K562 (cell line): ENCODE data around the gene DYSF. TPM values are rescaled to one million over a fixed set of nuclear protein-coding genes. Genes with fewer than 3 reads are reported as not detected.

ENCODE experiments used
- ATAC-seq: fragments of 200-7000 bp; cut with Tn5 transposase; 3 replicates; pipeline ENCODE4 v1.9.1; 2020; ENCODE audit warnings: moderate library complexity
- BruUV-seq: library from RNA; stranded (reverse); fragments of 400-500 nt; replicated peaks from 2 replicates; lab custom pipeline; 2021; lab: Mats Ljungman, UMichigan
- CTCF ChIA-PET: fragments of 300-600 bp; formaldehyde crosslinking; extraction: SDS; loops from one replicate; lab custom pipeline; 2021; ENCODE audit warnings: low intra/inter-chr PET ratio; lab: Yijun Ruan, JAX
- POLR2A ChIA-PET: fragments of 300-600, 350-650 bp; sonication (Branson Sonifier 250); formaldehyde crosslinking; extraction: SDS; loops from one replicate; lab custom pipeline; 2021; ENCODE audit warnings: antibody characterized with exemption, inconsistent platforms; lab: Yijun Ruan, JAX
- DNase-seq, 4 experiments: peaks; one replicate each; pipeline versions ENCODE4 v3.0.0 to v3.0.0-alpha.2; 2011 to 2018; ENCODE audit warnings: low spot score in 3 of 4, mixed read lengths in 3 of 4; ENCODE audit errors: extremely low read depth in 1 of 4
- FAIRE-seq: peaks from 2 replicates; lab custom pipeline; 2011; peaks lifted over from hg19 to GRCh38; lab: Jason Lieb, UNC
- H2AFZ ChIP-seq: 2 replicates; pipeline ENCODE4 v1.6.0; 2011; ENCODE audit warnings: low read depth, low read length, control low read depth, inconsistent platforms
- H3K27ac ChIP-seq: fragments of 200-600 bp; 3 replicates; pipeline ENCODE4 v1.8.0; 2011; ENCODE audit warnings: low read depth, mild to moderate bottlenecking, control low read depth, inconsistent platforms, low read length, moderate library complexity, mixed read lengths; ENCODE audit errors: extremely low read depth
- H3K27me3 ChIP-seq, 2 experiments: fragments of 300-600 bp in 1 of 2; 2 replicates in 1 of 2; 3 replicates in 1 of 2; pipeline versions ENCODE4 v1.6.0 to v1.8.0; 2011; ENCODE audit warnings: inconsistent platforms in 2 of 2, low read length in 2 of 2, mild to moderate bottlenecking in 1 of 2, mixed read lengths in 1 of 2, moderate library complexity in 1 of 2; ENCODE audit not compliant: control insufficient read depth in 2 of 2, insufficient read depth in 2 of 2
- H3K36me3 ChIP-seq: fragments of 300-600 bp; 3 replicates; pipeline ENCODE4 v1.8.0; 2011; ENCODE audit warnings: mild to moderate bottlenecking, low read length, inconsistent platforms; ENCODE audit not compliant: control insufficient read depth, insufficient read depth
- H3K4me1 ChIP-seq, 2 experiments: fragments of 200-600 bp in 1 of 2; replicated peaks in 1 of 2; 2 replicates in 1 of 2; 3 replicates in 1 of 2; pipeline versions ENCODE4 v1.5.1 to v1.8.0; 2011; ENCODE audit warnings: inconsistent platforms in 2 of 2, low read length in 2 of 2, mild to moderate bottlenecking in 1 of 2, mixed read lengths in 1 of 2, moderate library complexity in 1 of 2; ENCODE audit not compliant: control insufficient read depth in 2 of 2, insufficient read depth in 2 of 2
- H3K4me2 ChIP-seq: 2 replicates; pipeline ENCODE4 v1.6.1; 2011; ENCODE audit warnings: low read length, control low read depth, inconsistent platforms, mixed read lengths; ENCODE audit not compliant: insufficient read depth
- H3K4me3 ChIP-seq: fragments of 200-600 bp; sonication (generic), shearing (Covaris generic); 2 replicates; pipeline ENCODE4 v1.5.1; 2016; ENCODE audit warnings: control low read depth, inconsistent platforms
- H3K79me2 ChIP-seq: fragments of 200-600 bp; 3 replicates; pipeline ENCODE4 v1.8.0; 2011; ENCODE audit warnings: low read length, inconsistent platforms; ENCODE audit not compliant: control insufficient read depth, insufficient read depth
- H3K9ac ChIP-seq, 2 experiments: 2 replicates each; pipeline versions ENCODE4 v1.6.0 to v1.6.1; 2011; ENCODE audit warnings: low read depth in 2 of 2, low read length in 2 of 2, control low read depth in 1 of 2, inconsistent platforms in 1 of 2, mild to moderate bottlenecking in 1 of 2, mixed read lengths in 1 of 2; ENCODE audit not compliant: insufficient read depth in 1 of 2
- H3K9me1 ChIP-seq: one replicate; pipeline ENCODE4 v1.6.0; 2011; ENCODE audit warnings: inconsistent platforms, mild to moderate bottlenecking, low read length, moderate library complexity; ENCODE audit not compliant: control insufficient read depth, insufficient read depth
- H3K9me3 ChIP-seq: replicated peaks from 2 replicates; pipeline ENCODE4 v1.5.1; 2011; ENCODE audit warnings: low read depth, low read length, inconsistent platforms; ENCODE audit not compliant: control insufficient read depth, insufficient read depth
- H4K20me1 ChIP-seq: replicated peaks from 2 replicates; pipeline ENCODE4 v1.6.1; 2011; ENCODE audit warnings: low read length, inconsistent platforms, mixed read lengths; ENCODE audit not compliant: control insufficient read depth, insufficient read depth
- EP300 ChIP-seq: IDR thresholded peaks from 2 replicates; pipeline ENCODE4 v1.6.1; 2012; ENCODE audit warnings: low read length, improper control_type of control experiment
- ESRRA ChIP-seq: fragments of 450-650 bp; IDR thresholded peaks from 2 replicates; pipeline ENCODE4 v1.6.1; 2014; ENCODE audit warnings: low read depth, mild to moderate bottlenecking, moderate library complexity, borderline replicate concordance
- FOXP4 ChIP-seq: sonication (generic); formaldehyde crosslinking; IDR thresholded peaks from 2 replicates; pipeline ENCODE4 v1.8.0; 2022; ENCODE audit warnings: mild to moderate bottlenecking, missing genetic modification reagents, borderline replicate concordance
- NUFIP1 ChIP-seq: fragments of 450-650 bp; IDR thresholded peaks from 2 replicates; pipeline ENCODE4 v1.6.1; 2018; ENCODE audit not compliant: partially characterized antibody
- RNF2 ChIP-seq: sonication (generic); IDR thresholded peaks from 2 replicates; pipeline ENCODE4 v1.6.1; 2016
- RUNX1 ChIP-seq: sonication (generic); IDR thresholded peaks from 2 replicates; pipeline ENCODE4 v1.6.1; 2016; ENCODE audit warnings: antibody characterized with exemption, low read depth
- SMAD2 ChIP-seq: fragments of 150-350 bp; IDR thresholded peaks from 2 replicates; pipeline ENCODE4 v1.6.1; 2014; ENCODE audit warnings: low read depth, mild to moderate bottlenecking, low read length
- SREBF1 ChIP-seq: fragments of 150-350 bp; IDR thresholded peaks from 2 replicates; pipeline ENCODE4 v1.6.1; 2014; ENCODE audit warnings: antibody characterized with exemption, low read depth, low read length, borderline replicate concordance
- THAP12 ChIP-seq: fragments of 250-450 bp; sonication (Bioruptor Pico); IDR thresholded peaks from 2 replicates; pipeline ENCODE4 v1.9.0; 2021; ENCODE audit warnings: mild to moderate bottlenecking, inconsistent platforms
- ZBTB9 ChIP-seq: fragments of 450-650 bp; formaldehyde crosslinking; IDR thresholded peaks from 2 replicates; pipeline ENCODE4 v1.4.0; 2020; ENCODE audit warnings: mild to moderate bottlenecking, moderate library complexity
- ZNF175 ChIP-seq: fragments of 200-800 bp; sonication (Bioruptor generic); IDR thresholded peaks from 2 replicates; pipeline ENCODE4 v1.6.1; 2016; ENCODE audit warnings: low read depth, mild to moderate bottlenecking, missing genetic modification characterization, missing compliant biosample characterization
- ZNF212 ChIP-seq: fragments of 450-650 bp; formaldehyde crosslinking; IDR thresholded peaks from 2 replicates; pipeline ENCODE4 v1.4.0; 2020; ENCODE audit warnings: mild to moderate bottlenecking
- ZNF23 ChIP-seq: fragments of 250-450 bp; sonication (Bioruptor Pico); IDR thresholded peaks from 2 replicates; pipeline ENCODE4 v1.4.0; 2020; ENCODE audit warnings: mild to moderate bottlenecking
- ZNF449 ChIP-seq: fragments of 250-450 bp; sonication (Bioruptor Pico); IDR thresholded peaks from 2 replicates; pipeline ENCODE4 v1.8.0; 2022; ENCODE audit warnings: moderate library complexity, mild to moderate bottlenecking, inconsistent platforms
- ZNF655 ChIP-seq: fragments of 250-450 bp; sonication (Bioruptor Pico); IDR thresholded peaks from 2 replicates; pipeline ENCODE4 v1.5.0; 2021
- WGBS: fragments of 100-300 bp; shearing (Covaris generic); methylation state at CpG from one replicate; pipeline ENCODE4 v1.1.6; 2016; ENCODE audit warnings: low coverage, mixed read lengths; ENCODE audit not compliant: insufficient coverage; ENCODE audit errors: missing lambda C conversion rate; 5-methylcytosine and 5-hydroxymethylcytosine counted together
- in situ Hi-C: fragments of 300-500 bp; cut with MboI; formaldehyde crosslinking; loops from 4 replicates; pipeline ENCODE4 v1.15.0; 2018; ENCODE audit warnings: inconsistent platforms, mixed read lengths
- intact Hi-C: fragments of 100-400 bp; cut with micrococcal nuclease; formaldehyde crosslinking; loops from 2 replicates; pipeline ENCODE4 v1.14.2; 2022
- polyA plus RNA-seq, 8 experiments: library from polyadenylated mRNA; depleted of rRNA in 4 of 8; stranded (reverse) in 5 of 8; unstranded in 3 of 8; fragments of >200 nt; fragmentation: Nextera tagmentation in 2 of 8; fragmentation: Illumina TruSeq in 1 of 8; extraction: Ambion mirVana in 2 of 8; extraction: Trizol in 1 of 8; gene quantifications; 2 replicates each; pipeline versions ENCODE4 v1.2.1 to v1.2.3, GENCODE V29; 2011 to 2014; ENCODE audit warnings: inconsistent platforms in 1 of 8, missing spikeins in 1 of 8
- total RNA-seq, 7 experiments: library from RNA; depleted of rRNA in 6 of 7; stranded (reverse); fragments of >200 nt in 6 of 7; fragmentation: Illumina TruSeq in 2 of 7; extraction: Trizol in 2 of 7; gene quantifications; 2 replicates each; pipeline versions ENCODE4 v1.2.1 to v1.2.3, GENCODE V29; 2011 to 2021; ENCODE audit warnings: low replicate concordance in 1 of 7

The DYSF gene
- total and polyA plus RNA-seq, 9 of the 15 experiments (the other 6 are each of a cell fraction or from before 2014, with no cell fraction given), result 0.01 to 0.80 (median 0.29) TPM

GRCh38 chr2:71602581-71602980 lies 149.2 kb downstream of the DYSF start:
- H3K27ac ChIP-seq, result no peak overlapping the region
- H3K4me2 ChIP-seq, result no peak overlapping the region
- H3K9me1 ChIP-seq, result no peaks in the 10 kb centered on the region
- H3K9ac ChIP-seq, result no peak overlapping the region
- no peaks in the 10 kb centered on the region for H3K36me3 ChIP-seq
- CTCF ChIA-PET, result no interaction called here
- intact Hi-C loops (no loop called here), in situ Hi-C loops (no loop called here)
- 2% methylated on average over 5 of the region's 5 CpGs for WGBS
- no peak overlapping the region for H3K4me3 ChIP-seq
- peaks cover 0 to 79% of the 10 kb centered on the region in 2 experiments; a peak in 2 of 5 replicates for H3K27me3 ChIP-seq
- H4K20me1 ChIP-seq, result peaks cover 11% of the 10 kb centered on the region; the same call in 1 of the 2 replicates
- ATAC-seq (no peak), FAIRE-seq (no peak), DNase-seq (no peak)
- H3K9me3 ChIP-seq, result no peaks in the 10 kb centered on the region
- no peaks in the 10 kb centered on the region for H3K79me2 ChIP-seq
- no TSS peak for BruUV-seq
- POLR2A ChIA-PET, result interaction anchor here (0.5 to 1.2 kb wide), 2 partner anchors 72 to 337 kb away, joined by 3 to 5 read pairs; no protein-coding TSS in a partner anchor
- no peak overlapping the region for H2AFZ ChIP-seq
- peaks cover 8 to 10% of the 10 kb centered on the region in 2 experiments for H3K4me1 ChIP-seq
- TF ChIP-seq RNF2 (no peak), ZNF212 (CRISPR knock-in tag) (no peak), THAP12 (CRISPR knock-in tag) (no peak), ESRRA (no peak), ZBTB9 (CRISPR knock-in tag) (no peak), FOXP4 (no peak), ZNF23 (CRISPR knock-in tag) (no peak), ZNF655 (CRISPR knock-in tag) (no peak), RUNX1 (no peak), ZNF449 (CRISPR knock-in tag) (no peak), SREBF1 (no peak), SMAD2 (no peak), NUFIP1 (no peak), EP300 (no peak), ZNF175 (no peak)
